CD14-positive monocyte (primary cell): ENCODE results near the gene PTGDR. TPM values are rescaled to one million over a fixed set of nuclear protein-coding genes. Genes with fewer than 3 reads are reported as not detected.
A peak's percentile ranks its signal among the peaks of the same experiment; 100 is the strongest.

Source experiments
- DNase-seq, 3 donors: peaks; one replicate each; pipeline ENCODE4 v3.0.0-alpha.2; 2011 to 2022
- H2AFZ ChIP-seq: 2 replicates; pipeline ENCODE4 v1.6.0; 2012; ENCODE audit warnings: mild to moderate bottlenecking, low read depth, low read length, inconsistent platforms; ENCODE audit not compliant: insufficient read depth, poor library complexity, severe bottlenecking
- H3K27ac ChIP-seq, 2 donors: 1 replicate in 1 of 2; 2 replicates in 1 of 2; pipeline ENCODE4 v1.5.1; 2012 to 2013; ENCODE audit warnings: low read length in 2 of 2, control low read depth in 1 of 2, inconsistent platforms in 1 of 2, low read depth in 1 of 2, mild to moderate bottlenecking in 1 of 2
- H3K27me3 ChIP-seq, 2 donors: one replicate each; pipeline versions ENCODE4 v1.6.0 to v1.6.1; 2011 to 2013; ENCODE audit warnings: low read length in 2 of 2; ENCODE audit not compliant: control insufficient read depth in 2 of 2, insufficient read depth in 2 of 2
- H3K36me3 ChIP-seq, 2 donors: replicated peaks in 1 of 2; 1 replicate in 1 of 2; 2 replicates in 1 of 2; pipeline versions ENCODE4 v1.5.1 to v1.6.1; 2012 to 2013; ENCODE audit warnings: low read length in 2 of 2, control low read depth in 1 of 2, inconsistent platforms in 1 of 2, mild to moderate bottlenecking in 1 of 2; ENCODE audit not compliant: insufficient read depth in 2 of 2, control insufficient read depth in 1 of 2
- H3K4me1 ChIP-seq, 2 donors: 1 replicate in 1 of 2; 2 replicates in 1 of 2; pipeline versions ENCODE4 v1.5.1 to v1.6.1; 2012 to 2013; ENCODE audit warnings: low read length in 2 of 2, control low read depth in 1 of 2, inconsistent platforms in 1 of 2, mild to moderate bottlenecking in 1 of 2, moderate library complexity in 1 of 2; ENCODE audit not compliant: insufficient read depth in 2 of 2, control insufficient read depth in 1 of 2
- H3K4me2 ChIP-seq: replicated peaks from 2 replicates; pipeline ENCODE3; 2012; ENCODE audit warnings: low read length, moderate library complexity, mild to moderate bottlenecking; ENCODE audit not compliant: poor library complexity, severe bottlenecking; ENCODE audit errors: extremely low read depth
- H3K4me3 ChIP-seq, 3 experiments: fragments of 200-600 bp in 1 of 3; sonication (generic) in 1 of 3; replicated peaks in 1 of 3; 1 replicate in 2 of 3; 2 replicates in 1 of 3; pipeline ENCODE4 v1.5.1; 2011 to 2013; ENCODE audit warnings: low read length in 3 of 3, mild to moderate bottlenecking in 3 of 3, control low read depth in 2 of 3, low read depth in 2 of 3, inconsistent platforms in 1 of 3, moderate library complexity in 1 of 3
- H3K79me2 ChIP-seq: 2 replicates; pipeline ENCODE4 v1.6.0; 2012; ENCODE audit warnings: mild to moderate bottlenecking, control low read depth, inconsistent platforms, low read length, moderate library complexity; ENCODE audit not compliant: insufficient read depth
- H3K9ac ChIP-seq: 2 replicates; pipeline ENCODE4 v1.6.0; 2017; ENCODE audit warnings: low read length, mild to moderate bottlenecking; ENCODE audit not compliant: insufficient read depth, poor library complexity, severe bottlenecking
- H3K9me3 ChIP-seq, 2 donors: replicated peaks in 1 of 2; 1 replicate in 1 of 2; 2 replicates in 1 of 2; pipeline versions ENCODE4 v1.5.1 to v1.6.1; 2012 to 2013; ENCODE audit warnings: low read length in 2 of 2, control low read depth in 1 of 2; ENCODE audit not compliant: control insufficient read depth in 1 of 2, insufficient read depth in 1 of 2
- H4K20me1 ChIP-seq: 2 replicates; pipeline ENCODE4 v1.6.0; 2012; ENCODE audit warnings: mild to moderate bottlenecking, low read length, control low read depth, moderate library complexity; ENCODE audit not compliant: insufficient read depth
- H3K27ac Mint-ChIP-seq, 7 donors: one replicate each; pipeline ENCODE4 v1.8.0; 2020; ENCODE audit warnings: mild to moderate bottlenecking in 7 of 7, mixed read lengths in 7 of 7, moderate library complexity in 6 of 7, inconsistent platforms in 2 of 7
- H3K27me3 Mint-ChIP-seq, 3 donors: one replicate each; pipeline ENCODE4 v1.8.0; 2021 to 2022; ENCODE audit warnings: low read depth in 3 of 3, mild to moderate bottlenecking in 3 of 3, mixed read lengths in 3 of 3, moderate library complexity in 3 of 3, inconsistent platforms in 1 of 3
- H3K36me3 Mint-ChIP-seq, 2 donors: one replicate each; pipeline ENCODE4 v1.8.0; 2020; ENCODE audit warnings: mixed read lengths in 2 of 2, inconsistent platforms in 1 of 2, mild to moderate bottlenecking in 1 of 2
- H3K4me1 Mint-ChIP-seq: one replicate; pipeline ENCODE4 v1.8.0; 2020; ENCODE audit warnings: mild to moderate bottlenecking, mixed read lengths
- H3K4me3 Mint-ChIP-seq, 2 donors: one replicate each; pipeline ENCODE4 v1.8.0; 2020; ENCODE audit warnings: mild to moderate bottlenecking in 2 of 2, mixed read lengths in 2 of 2, moderate library complexity in 1 of 2
- H3K9me3 Mint-ChIP-seq, 7 donors: one replicate each; pipeline ENCODE4 v1.8.0; 2020 to 2022; ENCODE audit warnings: mixed read lengths in 7 of 7, mild to moderate bottlenecking in 6 of 7, moderate library complexity in 6 of 7, inconsistent platforms in 2 of 7
- WGBS: methylation state at CpG from one replicate; pipeline ENCODE4 v1.1.5; 2013; ENCODE audit warnings: missing lambda C conversion rate; ENCODE audit not compliant: insufficient coverage; 5-methylcytosine and 5-hydroxymethylcytosine counted together
- intact Hi-C, 2 donors: fragments of 100-400 bp; cut with micrococcal nuclease; formaldehyde crosslinking; loops; one replicate each; pipeline versions ENCODE4 v1.15.0 to v1.15.1; 2023
- polyA plus RNA-seq, 3 donors: library from polyadenylated mRNA; depleted of rRNA in 1 of 3; unstranded in 2 of 3; stranded (reverse) in 1 of 3; fragments of 300-500 nt in 2 of 3; fragments of >200 nt in 1 of 3; fragmentation: Illumina TruSeq in 2 of 3; gene quantifications; 1 replicate in 2 of 3; 2 replicates in 1 of 3; pipeline ENCODE4 v1.2.3, GENCODE V29; 2012 to 2021
- TF ChIP-seq, protein P1 (sequence below): fragments of 200-600 bp; IDR thresholded peaks from one replicate; pipeline ENCODE4 v1.8.0; 2022; ENCODE audit warnings: antibody characterized with exemption, mild to moderate bottlenecking

PTGDR gene
- polyA plus RNA-seq, 3 donors = not detected

DNA sequence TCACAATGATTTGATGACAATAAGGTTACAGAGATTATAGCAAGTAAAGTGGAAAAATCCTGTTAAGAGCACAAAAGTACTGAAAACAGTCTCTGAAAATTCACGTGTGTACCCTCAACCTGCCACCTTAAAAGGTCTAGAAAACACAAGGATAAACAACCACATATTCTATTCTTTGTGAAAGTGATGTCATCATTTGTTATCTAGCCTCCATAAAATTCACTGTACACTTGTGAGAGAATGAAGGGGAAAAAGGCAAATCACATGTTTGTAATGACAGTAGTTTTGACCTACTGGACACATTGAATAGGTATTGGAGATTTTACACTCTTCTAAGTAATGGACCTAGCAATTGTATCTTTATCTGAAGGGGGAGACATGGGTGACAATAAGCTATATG, 4.0 kb downstream of the PTGDR start:
- Mint-ChIP-seq H3K9me3 (peaks cover 0 to 13% (median 5%) of the 10 kb centered on the region in 7 donors), H3K36me3 (peaks cover 0 to 2% of the 10 kb centered on the region in 2 donors), H3K4me3 (peak overlapping the region in 1 of 2 donors; percentile 24), H3K27me3 (peaks cover 59 to 71% (median 69%) of the 10 kb centered on the region in 3 donors), H3K4me1 (peaks cover 16% of the 10 kb centered on the region), H3K27ac (no peak overlapping the region)
- H4K20me1 ChIP-seq = no peaks in the 10 kb centered on the region
- peaks cover 12 to 16% of the 10 kb centered on the region in 2 donors for H3K4me1 ChIP-seq
- TF ChIP-seq, protein P1, sequence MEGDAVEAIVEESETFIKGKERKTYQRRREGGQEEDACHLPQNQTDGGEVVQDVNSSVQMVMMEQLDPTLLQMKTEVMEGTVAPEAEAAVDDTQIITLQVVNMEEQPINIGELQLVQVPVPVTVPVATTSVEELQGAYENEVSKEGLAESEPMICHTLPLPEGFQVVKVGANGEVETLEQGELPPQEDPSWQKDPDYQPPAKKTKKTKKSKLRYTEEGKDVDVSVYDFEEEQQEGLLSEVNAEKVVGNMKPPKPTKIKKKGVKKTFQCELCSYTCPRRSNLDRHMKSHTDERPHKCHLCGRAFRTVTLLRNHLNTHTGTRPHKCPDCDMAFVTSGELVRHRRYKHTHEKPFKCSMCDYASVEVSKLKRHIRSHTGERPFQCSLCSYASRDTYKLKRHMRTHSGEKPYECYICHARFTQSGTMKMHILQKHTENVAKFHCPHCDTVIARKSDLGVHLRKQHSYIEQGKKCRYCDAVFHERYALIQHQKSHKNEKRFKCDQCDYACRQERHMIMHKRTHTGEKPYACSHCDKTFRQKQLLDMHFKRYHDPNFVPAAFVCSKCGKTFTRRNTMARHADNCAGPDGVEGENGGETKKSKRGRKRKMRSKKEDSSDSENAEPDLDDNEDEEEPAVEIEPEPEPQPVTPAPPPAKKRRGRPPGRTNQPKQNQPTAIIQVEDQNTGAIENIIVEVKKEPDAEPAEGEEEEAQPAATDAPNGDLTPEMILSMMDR = no peak
- H3K27me3 ChIP-seq = peaks cover 50 to 67% of the 10 kb centered on the region in 2 donors
- no peaks in the 10 kb centered on the region for H3K79me2 ChIP-seq
- H3K36me3 ChIP-seq = no peaks in the 10 kb centered on the region
- intact Hi-C loops = no loop called here
- WGBS = no CpG with 5 or more reads among the region's 1 CpG
- no peak overlapping the region for H3K4me3 ChIP-seq
- no peak for DNase-seq
- no peak overlapping the region for H2AFZ ChIP-seq
- no peak overlapping the region for H3K4me2 ChIP-seq
- H3K9me3 ChIP-seq = peaks cover 0 to 25% of the 10 kb centered on the region in 2 donors
- H3K27ac ChIP-seq = no peak overlapping the region
- H3K9ac ChIP-seq = no peak overlapping the region

DNA sequence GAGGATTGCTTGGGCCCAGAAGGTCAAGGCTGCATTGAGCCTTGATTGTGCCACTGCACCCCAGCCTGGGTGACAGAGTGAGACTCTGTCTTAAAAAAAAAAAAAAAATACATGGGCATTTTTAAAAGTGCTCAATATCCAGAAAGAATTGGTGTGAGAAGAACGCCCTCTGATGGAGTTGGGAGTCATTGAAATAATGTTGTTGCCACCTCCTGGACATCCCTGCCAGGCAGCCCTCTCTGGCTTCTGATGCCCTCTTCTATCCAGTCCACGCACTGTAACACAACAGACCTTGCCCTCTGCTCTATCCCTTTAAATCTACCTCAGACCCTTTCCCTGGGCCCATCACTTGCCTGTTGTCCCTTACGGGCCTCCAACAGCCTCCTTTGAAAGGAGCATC, 4.9 kb downstream of the PTGDR start:
- Histone ChIP-seq H3K4me2 (no peak overlapping the region), H3K27me3 (peaks cover 41 to 61% of the 10 kb centered on the region in 2 donors), H3K4me3 (no peak overlapping the region), H4K20me1 (no peaks in the 10 kb centered on the region), H3K9ac (no peak overlapping the region), H3K27ac (no peak overlapping the region), H3K9me3 (peaks cover 0 to 24% of the 10 kb centered on the region in 2 donors), H2AFZ (no peak overlapping the region), H3K36me3 (no peaks in the 10 kb centered on the region), H3K4me1 (peaks cover 9 to 13% of the 10 kb centered on the region in 2 donors), H3K79me2 (no peaks in the 10 kb centered on the region)
- 76% methylated on average over 2 of the region's 3 CpGs for WGBS
- TF ChIP-seq, protein P1 = no peak
- intact Hi-C loops = no loop called here
- H3K4me1 Mint-ChIP-seq = peaks cover 12% of the 10 kb centered on the region
- H3K27ac Mint-ChIP-seq = no peak overlapping the region
- peaks cover 50 to 62% (median 61%) of the 10 kb centered on the region in 3 donors for H3K27me3 Mint-ChIP-seq
- H3K36me3 Mint-ChIP-seq = peaks cover 0 to 2% of the 10 kb centered on the region in 2 donors
- peaks cover 0 to 11% (median 5%) of the 10 kb centered on the region in 7 donors for H3K9me3 Mint-ChIP-seq
- no peak for DNase-seq
- peak overlapping the region in 1 of 2 donors; percentile 50 for H3K4me3 Mint-ChIP-seq
